HG03108 (cell line): Measurements from ENCODE around the gene ABHD12.
A peak's percentile ranks its signal among the peaks of the same experiment; 100 is the strongest.

Source experiments
- ATAC-seq: cut with Tn5 transposase; IDR thresholded peaks from one replicate; pipeline ENCODE4 v1.9.1; 2021; ENCODE audit warnings: moderate library complexity; ENCODE audit not compliant: unreplicated experiment

The ABHD12 gene

GRCh38 chr20:25291432-25292133, 99.1 kb downstream of the ABHD12 start:
- no peak for ATAC-seq

GRCh38 chr20:25290646-25291431, 99.8 kb downstream of the ABHD12 start:
- ATAC-seq, result no peak

- no peak for ATAC-seq
Observed at GRCh38 chr20:25289886-25290597, 100.6 kb downstream of the ABHD12 start.

- peak; percentile 83 for ATAC-seq
Observed at GRCh38 chr20:25288291-25289181, 102.1 kb downstream of the ABHD12 start.

- ATAC-seq, result no peak
Observed at GRCh38 chr20:25287631-25288290, 102.9 kb downstream of the ABHD12 start.

GRCh38 chr20:25286917-25287316, 103.7 kb downstream of the ABHD12 start:
- ATAC-seq, result no peak

GRCh38 chr20:25285856-25286798, 104.5 kb downstream of the ABHD12 start:
- no peak for ATAC-seq

GRCh38 chr20:25285091-25285647, 105.5 kb downstream of the ABHD12 start:
- no peak for ATAC-seq

GRCh38 chr20:25284131-25284601, 106.5 kb downstream of the ABHD12 start:
- no peak for ATAC-seq

- no peak for ATAC-seq
Observed at GRCh38 chr20:25283221-25283951, 107.2 kb downstream of the ABHD12 start.

- no peak for ATAC-seq
Observed at GRCh38 chr20:25282796-25283195, 107.8 kb downstream of the ABHD12 start.

- ATAC-seq, result peak; percentile 8
Observed at GRCh38 chr20:25282034-25282781, 108.4 kb downstream of the ABHD12 start.

GRCh38 chr20:25281541-25281991, 109.1 kb downstream of the ABHD12 start:
- ATAC-seq, result peak; percentile 71

GRCh38 chr20:25280574-25281535, 109.8 kb downstream of the ABHD12 start:
- no peak for ATAC-seq

GRCh38 chr20:25280051-25280573, 110.5 kb downstream of the ABHD12 start:
- no peak for ATAC-seq

GRCh38 chr20:25279403-25279802, 111.2 kb downstream of the ABHD12 start:
- ATAC-seq, result no peak
